Stimulated activated CD8-positive, alpha-beta memory T cell treated with anti-CD3 and anti-CD28 coated beads, Interleukin-15, amount 100 ng/mL, for 48 hours (primary cell): Measurements from ENCODE around the gene TCF15.

ENCODE experiments used
- DNase-seq, 2 donors: peaks; one replicate each; pipeline ENCODE4 v3.0.0-alpha.2; 2020; ENCODE audit warnings: low read depth in 2 of 2

The TCF15 gene, protein sequence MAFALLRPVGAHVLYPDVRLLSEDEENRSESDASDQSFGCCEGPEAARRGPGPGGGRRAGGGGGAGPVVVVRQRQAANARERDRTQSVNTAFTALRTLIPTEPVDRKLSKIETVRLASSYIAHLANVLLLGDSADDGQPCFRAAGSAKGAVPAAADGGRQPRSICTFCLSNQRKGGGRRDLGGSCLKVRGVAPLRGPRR

DNA sequence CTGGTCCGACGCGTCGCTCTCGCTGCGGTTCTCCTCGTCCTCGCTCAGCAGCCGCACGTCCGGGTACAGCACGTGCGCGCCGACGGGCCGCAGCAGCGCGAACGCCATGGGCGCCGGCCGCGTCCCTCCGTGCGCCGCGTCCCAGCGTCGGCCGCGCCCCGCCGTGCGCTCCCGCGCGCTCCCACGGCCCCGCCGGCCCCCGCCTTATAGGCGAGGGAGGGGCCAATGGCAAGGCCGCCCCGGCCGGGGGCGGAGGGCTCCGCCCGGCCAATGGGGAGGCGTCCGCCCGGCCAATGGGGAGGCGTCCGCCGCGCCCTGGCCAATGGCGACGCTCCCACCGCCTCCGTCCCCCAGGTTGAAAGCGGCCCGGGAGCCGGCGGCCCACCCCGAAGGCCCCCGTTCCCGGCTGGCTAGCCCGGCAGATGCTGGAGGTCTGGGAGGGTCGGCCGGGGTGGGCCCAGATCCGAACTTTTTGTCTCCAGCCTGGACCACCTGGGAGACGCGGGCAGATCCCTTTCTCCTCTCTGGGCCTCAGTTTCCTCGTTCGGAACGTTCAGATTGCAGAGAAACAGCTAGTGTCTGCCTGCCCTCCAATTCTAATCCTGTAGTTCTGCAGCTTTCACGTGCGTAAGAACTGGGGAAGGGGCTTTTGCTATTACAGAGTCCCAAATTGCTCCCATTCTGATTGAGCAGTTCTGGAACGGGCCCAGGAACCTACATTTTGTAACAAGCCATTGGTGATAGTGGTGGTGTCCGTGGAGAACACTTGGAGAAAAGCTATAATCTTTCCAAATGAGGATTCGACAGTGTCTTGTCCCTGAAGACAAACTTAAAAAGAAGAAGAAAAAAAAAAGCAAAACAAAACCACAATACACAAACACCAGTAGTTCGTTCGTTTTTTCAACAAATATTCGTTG lies at the start of gene TCF15:
TSS of gene TCF15 (minus strand) at position 180 of the 917 bp plus-strand sequence. CDS start at position 108, 72 bp downstream.
- peak in 1 of 2 donors; percentile 25 for DNase-seq

DNA sequence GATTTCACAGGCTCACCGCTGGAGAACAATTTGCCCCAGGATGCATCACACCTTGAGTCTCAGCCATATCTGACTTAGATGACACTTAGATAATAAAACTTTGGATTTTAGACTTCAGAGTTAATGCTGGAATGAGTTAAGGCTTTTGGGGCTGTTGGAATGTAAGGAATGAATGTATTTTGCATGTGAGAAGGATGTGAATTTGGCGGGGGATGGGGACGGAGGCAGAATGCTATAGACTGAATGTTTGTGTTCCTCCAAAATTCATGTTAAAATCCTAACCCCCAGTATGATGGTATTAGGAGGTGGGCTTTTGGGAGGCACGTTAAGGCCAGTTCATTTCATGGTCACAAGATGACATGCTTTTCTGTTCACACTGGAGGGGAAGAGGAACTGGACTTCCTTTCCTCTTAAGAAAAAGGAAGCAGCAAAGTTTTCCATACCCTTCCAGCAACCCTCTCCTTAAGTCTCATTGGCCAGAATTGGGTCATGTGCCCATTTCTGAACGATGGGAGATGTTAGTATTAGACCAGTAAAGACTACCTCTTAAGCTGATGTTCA lies 48.7 kb upstream of the TCF15 start:
- no peak for DNase-seq

DNA sequence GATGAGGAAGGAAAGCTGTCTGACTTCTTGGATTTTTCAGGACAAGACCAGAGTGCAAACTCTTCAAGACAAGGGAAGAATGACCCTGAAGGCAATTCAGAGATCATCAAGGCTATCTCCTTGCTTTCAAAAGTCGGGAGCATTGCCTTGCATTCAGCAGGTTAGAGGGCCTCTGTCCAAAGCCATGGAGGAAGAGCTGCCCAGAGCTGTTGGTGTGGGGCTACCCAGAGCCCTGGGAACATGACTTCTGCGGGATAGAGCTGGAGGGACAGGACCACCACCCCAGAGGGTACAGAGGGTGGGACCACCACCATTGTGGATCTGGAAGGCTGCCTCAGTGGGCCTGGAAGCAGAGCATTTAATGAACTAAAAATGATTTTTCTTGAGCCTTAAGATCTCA lies 48.1 kb upstream of the TCF15 start:
- DNase-seq: no peak

DNA sequence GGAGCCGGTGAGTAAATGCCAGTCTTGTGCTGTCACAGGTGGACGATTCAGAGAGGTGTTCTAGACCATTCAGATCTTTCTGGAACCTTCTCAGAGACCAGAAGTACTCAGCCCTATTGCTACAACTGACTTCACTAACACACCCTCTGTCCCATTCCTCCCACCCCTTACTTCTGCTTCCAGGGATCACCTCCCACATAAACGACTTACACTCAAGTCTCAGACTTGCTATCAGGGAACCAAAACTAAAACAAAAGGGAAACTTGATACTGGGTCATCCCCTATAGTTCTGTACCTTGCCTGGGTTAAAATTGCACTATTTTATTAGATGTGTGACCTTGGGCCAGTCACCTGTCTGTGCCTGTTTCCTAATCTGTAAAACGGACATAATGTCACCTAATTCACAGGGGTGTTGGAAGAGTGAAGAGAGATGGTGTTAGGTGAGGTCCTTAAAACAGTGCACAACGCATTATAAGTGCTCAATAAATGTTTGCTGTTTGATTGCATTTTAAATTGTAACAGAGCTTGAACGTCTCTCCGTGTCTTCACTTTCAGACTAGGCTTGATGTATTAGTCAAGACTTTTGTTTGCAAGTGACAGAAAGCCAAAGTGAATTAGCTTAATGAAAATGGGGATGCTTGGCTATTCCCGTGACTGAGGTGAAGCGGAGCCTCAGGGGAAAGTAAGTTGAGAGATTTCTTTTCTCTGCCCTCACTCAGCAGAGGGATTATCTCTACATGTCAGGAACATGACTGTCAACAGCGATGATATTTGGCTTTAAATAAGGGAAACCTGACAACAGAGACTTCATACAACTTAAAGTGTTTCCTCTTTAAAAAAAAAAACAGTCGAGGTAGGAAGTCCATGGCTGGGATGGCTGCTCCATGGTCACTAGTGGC lies 45.9 kb upstream of the TCF15 start:
- no peak for DNase-seq

DNA sequence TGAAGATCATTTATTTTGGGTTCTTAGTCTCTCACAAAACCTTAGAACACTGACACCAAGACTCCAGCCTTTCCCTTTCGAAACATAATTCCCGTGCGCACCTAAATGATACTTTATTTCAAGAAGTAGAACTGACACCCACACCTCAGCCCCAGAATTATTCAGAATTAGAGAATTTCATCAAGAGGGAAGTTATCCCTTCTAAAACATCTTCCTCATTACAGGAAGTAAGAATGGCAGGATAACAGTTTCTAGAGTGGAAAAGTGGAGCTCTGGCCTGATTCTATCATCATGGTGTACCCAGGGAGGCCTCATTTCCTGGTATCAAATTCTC lies 44.3 kb upstream of the TCF15 start:
- DNase-seq: no peak

DNA sequence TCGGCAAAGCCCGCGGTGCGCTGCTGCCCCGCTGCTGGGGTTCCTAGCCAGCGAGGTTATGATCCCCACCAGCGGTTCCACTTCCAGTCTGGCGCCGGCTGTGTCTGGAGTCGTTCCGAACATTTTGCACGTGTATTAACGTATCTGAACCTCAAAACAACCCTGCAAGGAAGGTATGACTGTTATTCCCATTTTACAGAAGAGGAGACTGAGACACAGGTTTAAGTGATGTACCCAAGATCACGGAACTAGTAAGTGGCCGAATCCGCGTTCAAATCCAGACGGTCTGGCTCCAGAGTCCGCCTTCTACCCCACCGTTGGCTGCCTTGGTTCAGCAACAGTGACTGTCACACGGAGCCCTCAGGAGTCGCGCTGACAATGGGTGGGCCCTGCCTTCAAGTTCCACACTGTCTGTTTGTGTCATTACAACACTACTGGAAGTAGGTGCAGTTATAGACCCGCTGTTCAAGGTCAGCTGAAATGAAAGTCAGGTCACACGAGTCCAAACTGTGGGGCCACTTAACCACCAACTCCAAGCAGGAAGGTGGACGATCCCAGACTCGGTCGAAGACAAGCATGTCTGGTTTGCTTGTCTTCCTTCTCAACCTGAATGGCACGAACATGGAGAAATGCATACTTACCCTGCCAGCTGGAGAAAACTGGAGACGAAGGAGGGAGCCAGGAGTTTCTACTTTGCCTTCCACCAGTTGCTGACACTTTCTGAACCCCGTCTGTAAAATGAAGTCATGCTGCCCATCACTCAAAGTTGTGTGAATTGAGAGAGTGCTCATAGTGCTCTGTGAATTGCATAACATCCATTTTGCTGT lies 43.7 kb upstream of the TCF15 start:
- no peak for DNase-seq

DNA sequence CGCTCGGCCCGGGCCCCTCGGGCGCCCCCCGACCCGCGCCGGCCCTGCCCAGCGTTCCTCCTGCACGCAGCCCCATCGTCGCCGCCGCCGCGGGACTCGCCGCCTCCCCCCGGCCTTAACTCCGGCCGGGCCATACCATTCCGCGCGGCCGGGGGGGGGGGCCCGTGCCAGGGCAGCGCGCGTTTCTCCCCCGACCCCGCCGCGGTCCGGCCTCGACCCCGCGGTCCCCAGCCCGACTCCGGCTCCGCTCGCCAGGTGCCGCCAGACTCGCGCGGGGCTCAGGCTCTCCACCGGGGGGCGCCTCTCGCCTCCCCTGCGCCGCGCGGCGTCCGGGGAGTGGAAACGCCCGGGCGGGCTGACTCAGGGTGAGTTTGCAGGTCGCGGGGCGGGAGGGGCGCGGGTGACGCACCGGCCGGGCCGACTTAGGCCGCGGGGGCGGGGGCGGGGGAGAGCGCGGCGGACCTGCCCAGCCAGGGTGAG lies 43.0 kb upstream of the TCF15 start, which contains the start of gene SRXN1:
TSS of gene SRXN1 (minus strand) at position 91 of the 480 bp plus-strand sequence. CDS start at position 76, 15 bp downstream.
- DNase-seq: peak; percentile 84

DNA sequence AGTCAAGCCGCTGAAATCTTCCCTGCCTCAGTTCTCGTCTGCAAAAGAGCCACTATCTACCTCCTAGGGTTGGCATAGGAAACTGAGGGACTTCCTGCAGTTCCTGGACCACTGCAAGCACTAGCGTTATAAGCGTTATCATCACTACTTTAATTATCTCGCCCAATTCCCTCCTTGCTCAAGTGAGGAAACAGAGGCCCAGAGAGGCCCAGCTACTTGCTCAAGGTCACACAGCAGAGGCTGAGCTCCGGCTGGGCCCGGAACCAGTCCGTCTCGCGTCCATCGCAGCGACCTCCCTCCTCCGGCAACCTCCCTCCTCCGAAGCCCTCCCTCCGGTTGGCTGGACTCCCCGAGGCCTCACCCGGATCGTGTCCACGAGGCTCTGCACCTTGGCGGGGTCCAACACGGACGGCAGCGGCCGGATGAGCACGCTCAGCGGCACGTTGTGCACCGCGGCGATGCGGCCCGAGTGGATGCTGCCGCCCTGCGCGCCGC lies 42.6 kb upstream of the TCF15 start:
- DNase-seq: no peak

DNA sequence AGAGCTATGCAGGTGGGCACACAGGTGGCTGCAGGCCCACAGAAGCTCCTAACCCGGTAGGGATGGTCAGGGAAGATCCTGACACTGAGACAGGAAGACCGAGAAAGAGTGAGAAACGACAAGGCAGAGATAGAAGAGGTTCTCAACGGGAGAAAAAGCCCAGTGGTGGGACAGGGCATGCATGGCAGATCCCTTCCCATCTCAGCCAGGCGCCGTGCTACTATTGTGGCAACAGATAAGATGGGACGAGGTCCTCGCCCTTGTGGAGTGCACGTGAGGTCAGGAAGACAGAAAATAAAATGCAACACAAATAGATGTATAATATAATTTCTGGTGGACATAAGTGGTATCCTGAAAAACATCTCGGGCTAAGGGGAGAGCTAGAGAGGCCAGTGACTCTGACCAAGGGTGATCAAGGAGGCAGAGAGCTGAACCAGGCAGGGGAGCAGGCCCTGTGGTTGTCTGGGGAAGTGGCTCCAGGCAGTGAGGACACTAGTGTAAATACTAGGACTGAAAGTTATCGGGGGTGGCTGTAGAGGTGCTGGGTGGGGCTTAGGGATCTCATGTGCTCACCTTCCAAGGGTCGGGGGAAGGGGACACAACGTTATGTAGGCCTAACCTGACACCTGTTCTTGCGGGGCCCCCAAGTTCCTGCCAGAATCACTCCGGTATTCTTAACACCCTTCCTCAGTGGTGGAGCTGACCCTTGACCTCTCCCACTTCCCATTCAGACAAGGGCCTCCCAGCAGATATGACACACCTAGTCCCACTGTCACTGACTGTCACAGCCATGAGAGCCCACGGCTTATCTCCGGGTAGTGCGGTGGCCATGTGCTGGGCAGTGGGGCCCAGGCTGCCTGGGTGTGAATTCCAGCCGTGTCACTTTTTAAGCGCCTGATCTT lies 41.9 kb upstream of the TCF15 start:
- DNase-seq: no peak

DNA sequence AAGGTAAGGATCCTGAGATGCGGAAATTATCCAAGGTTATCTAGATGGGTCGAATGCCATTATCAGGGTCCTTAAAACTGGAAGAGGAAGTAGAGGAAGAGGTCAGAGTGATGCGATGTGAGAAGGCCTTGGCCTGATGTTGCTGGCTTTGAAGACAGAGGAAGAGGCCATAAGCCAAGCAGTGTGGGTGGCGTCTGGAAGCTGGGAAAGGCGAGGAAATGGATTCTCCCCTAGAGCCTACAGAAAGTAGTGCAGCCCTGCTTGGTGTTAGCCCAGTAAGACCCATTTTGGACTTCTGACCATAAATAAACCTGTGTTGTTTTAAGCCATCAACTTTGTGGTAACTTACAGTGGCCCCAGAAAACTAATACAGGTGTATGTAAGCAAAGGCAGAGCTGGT lies 40.8 kb upstream of the TCF15 start:
- DNase-seq: no peak

DNA sequence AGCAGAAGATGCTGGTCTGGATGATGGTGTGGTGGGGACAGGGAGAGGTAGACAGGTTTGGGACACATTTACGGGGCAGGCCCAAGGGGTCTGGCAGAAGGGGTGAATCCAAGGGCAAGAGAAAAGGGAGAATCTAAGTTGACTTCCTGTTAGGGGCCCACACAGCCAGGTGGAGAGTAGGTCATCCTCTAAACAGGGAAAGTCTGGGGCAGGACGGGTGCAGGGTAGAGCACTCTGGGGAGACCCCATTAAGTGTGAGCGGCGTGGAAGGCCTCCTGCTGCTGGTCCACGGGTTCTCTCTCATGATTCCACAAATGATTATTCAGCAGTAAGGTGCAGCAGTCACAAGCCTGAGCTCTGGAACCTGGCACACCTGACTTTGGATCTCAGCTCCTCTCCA lies 40.2 kb upstream of the TCF15 start:
- no peak for DNase-seq

DNA sequence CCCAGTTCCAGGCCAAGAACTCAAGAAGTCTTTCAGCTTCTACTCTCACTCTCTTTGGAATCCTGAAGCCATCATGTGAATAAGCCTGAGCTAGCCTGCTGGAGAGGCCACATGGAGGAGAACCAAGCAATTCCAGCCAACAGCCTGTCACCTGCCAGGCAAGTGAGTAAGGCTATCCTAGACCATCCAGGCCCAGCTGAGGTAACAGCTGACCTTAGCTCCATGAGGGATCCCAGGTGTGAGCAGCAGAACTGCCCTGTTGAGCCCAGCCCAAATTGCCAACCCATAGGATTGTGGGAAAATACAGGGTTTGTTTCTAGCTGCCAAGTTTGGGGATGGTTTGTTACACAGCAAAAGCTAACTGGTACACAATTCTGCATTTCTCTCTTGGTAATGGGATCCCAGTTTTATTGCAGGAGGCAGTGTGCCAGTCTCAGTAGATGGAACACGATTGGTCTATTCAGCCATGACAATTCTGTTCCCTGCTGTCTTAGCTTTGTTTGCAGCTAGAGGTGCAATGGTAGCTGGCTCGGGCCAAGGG lies 37.4 kb upstream of the TCF15 start:
- DNase-seq: no peak

DNA sequence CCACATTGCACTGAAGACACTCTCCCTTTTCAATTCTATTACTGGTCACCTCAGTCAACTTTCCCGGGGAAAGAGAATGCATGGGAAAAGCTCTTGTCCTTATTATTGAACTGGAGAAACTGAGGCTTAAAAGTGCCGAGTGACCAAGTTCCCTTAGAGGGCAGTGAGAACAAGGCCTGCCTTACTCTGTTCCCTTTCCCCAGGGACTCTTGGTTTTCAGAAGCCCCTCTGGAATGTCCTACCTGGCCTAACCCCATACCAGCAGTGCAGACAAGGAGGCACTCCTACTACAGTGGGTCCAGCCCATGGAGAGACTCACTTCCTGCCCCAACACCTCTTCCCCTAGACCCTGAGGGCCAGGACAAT lies 36.7 kb upstream of the TCF15 start:
- DNase-seq: no peak

DNA sequence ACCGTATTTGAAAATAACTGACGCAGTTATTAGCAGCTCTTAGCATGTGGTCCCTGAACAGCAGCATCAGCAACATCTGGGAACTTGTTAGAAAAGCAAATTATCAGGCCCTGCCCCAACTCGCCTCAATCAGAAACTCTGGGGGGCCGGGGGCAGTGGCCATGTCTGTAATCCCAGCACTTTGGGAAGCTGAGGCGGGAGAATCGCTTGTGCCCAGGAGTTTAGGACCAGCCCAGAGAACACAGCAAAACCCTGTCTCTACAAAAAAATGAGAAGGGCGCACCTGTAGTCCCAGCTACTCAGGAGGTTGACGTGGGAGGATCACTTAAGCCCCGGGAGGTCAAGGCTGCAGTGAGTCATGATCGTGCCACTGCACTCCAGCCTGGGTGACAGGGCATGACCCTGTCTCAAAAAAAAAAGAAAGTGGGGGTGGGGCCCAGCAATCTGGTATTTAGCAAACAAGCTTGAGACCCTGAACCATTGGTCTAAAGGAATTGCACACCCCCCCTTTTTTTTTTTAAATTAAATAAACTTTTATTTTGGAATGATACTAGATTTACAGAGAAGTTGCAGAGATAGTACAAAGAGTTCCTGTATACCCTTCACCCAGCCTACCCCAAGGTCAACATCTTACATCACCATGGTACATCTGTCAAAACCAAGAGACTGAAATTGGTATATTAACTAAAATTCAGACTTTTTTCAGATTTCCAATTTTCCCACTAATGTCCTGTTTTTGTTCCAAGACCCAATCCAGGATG lies 36.2 kb upstream of the TCF15 start:
- no peak for DNase-seq

DNA sequence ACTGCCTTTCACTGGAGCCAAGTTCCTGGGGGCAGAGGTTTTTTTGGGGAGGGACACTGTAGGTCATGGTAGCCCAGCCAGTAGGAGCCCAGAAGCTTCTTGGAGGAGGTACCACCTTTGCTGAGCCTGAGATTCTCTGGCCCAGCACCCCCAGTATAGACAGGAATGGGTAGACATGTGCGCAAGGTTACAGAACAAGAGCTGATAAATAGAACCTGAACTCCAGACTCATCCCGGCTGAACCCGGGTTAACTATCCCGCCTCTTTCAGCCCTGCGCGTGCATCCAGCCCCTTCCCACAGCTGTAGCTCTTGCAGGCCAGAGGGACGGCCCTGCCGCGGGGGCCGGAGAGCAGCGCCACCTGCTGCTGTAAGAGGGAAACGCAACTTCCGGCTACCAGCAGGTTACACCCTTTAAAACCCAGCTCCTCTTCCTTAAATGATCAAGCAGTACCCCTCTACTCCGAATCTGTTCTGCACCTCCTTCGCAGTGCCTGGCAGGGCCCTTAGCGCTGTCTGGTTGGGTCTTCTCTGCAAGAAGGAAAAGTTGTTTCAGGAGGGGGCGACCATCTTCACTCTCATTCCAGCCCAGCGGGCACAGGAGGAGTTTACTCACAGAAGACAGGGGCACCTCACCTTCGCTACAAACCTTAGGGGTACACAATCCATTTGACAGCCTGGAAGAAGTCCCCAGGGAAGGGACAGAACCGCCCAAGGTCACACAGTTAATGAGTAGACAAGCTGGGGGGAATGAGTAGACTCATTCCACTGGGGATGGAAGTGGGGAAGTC lies 35.4 kb upstream of the TCF15 start:
- DNase-seq: peak; percentile 40 to 56

DNA sequence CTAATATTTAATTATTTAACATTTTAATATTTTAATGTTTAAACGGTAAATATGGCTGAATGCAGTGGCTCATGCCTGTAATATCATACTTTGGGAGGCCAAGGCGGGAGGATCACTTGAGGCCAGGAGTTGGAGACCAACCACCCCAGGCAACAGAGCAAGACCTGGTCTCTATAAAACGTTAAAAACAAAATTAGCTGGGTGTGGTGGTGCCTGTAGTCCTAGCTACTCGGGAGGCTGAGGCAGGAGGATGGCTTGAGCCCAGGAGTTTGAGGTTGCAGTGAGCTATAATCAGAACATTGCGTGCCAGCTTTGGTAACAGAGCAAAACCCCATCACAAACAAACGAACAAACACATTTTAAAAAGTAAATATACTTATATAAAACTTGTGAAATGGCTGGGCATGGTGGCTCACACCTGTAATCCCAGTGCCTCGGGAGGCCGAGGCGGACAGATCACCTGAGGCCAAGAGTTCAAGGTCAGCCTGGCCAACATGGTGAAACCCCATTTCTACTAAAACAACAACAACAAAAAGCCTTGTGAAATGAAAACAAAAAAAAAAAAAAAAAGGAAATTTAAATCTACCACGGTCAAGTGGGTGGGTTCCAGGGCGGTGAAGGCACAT lies 34.7 kb upstream of the TCF15 start:
- DNase-seq: no peak
